SU-DHL-6 (cell line): ENCODE data around the gene CMSS1.

ENCODE experiments used
- EZH2phosphoT487 ChIP-seq: fragments of 200-600 bp; sonication (generic), shearing (Covaris generic); conservative IDR thresholded peaks from 2 replicates; pipeline ENCODE4 v1.6.1; 2018; ENCODE audit warnings: mild to moderate bottlenecking, antibody characterized with exemption, low read length, moderate library complexity, mixed read lengths
- TF ChIP-seq, protein P1 (sequence below): fragments of 200-600 bp; sonication (generic); IDR thresholded peaks from one replicate; pipeline ENCODE4 v1.5.1; 2017; ENCODE audit warnings: antibody characterized with exemption, mild to moderate bottlenecking, low read length, moderate library complexity; ENCODE audit not compliant: insufficient read depth, poor library complexity, severe bottlenecking

DNA sequence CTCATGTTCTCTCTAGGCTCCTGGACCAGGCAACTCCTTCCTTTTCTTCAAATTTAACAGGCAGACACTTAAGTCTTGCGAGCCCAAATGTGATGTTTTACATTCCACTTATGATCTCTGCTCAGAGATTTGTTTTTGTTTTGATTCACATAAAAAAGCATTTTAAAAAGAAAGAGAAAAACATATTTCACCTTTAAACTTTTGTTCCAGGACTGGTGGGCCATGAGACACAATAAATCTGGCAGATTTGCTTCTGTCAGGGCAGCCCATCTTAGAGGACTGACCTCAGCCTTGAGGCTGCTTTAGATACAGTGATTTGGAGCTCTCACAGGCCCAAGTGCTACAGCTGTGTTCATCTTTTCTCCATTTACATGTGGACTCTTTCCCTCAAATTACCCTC lies 52.0 kb downstream of the CMSS1 start:
- TF ChIP-seq, protein P1, sequence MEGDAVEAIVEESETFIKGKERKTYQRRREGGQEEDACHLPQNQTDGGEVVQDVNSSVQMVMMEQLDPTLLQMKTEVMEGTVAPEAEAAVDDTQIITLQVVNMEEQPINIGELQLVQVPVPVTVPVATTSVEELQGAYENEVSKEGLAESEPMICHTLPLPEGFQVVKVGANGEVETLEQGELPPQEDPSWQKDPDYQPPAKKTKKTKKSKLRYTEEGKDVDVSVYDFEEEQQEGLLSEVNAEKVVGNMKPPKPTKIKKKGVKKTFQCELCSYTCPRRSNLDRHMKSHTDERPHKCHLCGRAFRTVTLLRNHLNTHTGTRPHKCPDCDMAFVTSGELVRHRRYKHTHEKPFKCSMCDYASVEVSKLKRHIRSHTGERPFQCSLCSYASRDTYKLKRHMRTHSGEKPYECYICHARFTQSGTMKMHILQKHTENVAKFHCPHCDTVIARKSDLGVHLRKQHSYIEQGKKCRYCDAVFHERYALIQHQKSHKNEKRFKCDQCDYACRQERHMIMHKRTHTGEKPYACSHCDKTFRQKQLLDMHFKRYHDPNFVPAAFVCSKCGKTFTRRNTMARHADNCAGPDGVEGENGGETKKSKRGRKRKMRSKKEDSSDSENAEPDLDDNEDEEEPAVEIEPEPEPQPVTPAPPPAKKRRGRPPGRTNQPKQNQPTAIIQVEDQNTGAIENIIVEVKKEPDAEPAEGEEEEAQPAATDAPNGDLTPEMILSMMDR = no peak
- TF ChIP-seq EZH2phosphoT487 = no peak
